HG03039 (cell line): ENCODE results near the gene PARP14.

Experiments used
- ATAC-seq: cut with Tn5 transposase; IDR thresholded peaks from one replicate; pipeline ENCODE4 v1.9.1; 2021; ENCODE audit warnings: mild to moderate bottlenecking, moderate library complexity; ENCODE audit not compliant: unreplicated experiment

Gene PARP14

GRCh38 chr3:122760453-122761271, 80.0 kb downstream of the PARP14 start:
- no peak for ATAC-seq

DNA sequence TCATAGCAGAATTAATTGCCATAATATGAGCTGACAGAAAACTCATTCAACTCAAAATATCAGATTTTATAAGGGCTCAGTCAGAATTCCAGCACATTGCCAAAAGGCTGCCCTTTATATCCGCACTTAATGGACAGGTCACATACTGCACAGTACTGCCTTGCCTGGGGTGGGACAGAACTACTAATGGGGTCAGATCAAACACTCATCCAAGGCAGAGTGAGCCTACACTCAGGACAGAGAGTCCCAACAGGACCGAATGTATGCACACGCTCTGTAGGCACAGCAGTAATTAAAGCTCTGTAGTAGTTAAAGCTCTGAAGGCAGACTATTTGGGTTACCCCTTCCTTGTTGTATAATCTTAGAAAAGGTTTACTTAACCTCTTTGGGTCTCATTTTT, 85.8 kb downstream of the PARP14 start:
- ATAC-seq: no peak

DNA sequence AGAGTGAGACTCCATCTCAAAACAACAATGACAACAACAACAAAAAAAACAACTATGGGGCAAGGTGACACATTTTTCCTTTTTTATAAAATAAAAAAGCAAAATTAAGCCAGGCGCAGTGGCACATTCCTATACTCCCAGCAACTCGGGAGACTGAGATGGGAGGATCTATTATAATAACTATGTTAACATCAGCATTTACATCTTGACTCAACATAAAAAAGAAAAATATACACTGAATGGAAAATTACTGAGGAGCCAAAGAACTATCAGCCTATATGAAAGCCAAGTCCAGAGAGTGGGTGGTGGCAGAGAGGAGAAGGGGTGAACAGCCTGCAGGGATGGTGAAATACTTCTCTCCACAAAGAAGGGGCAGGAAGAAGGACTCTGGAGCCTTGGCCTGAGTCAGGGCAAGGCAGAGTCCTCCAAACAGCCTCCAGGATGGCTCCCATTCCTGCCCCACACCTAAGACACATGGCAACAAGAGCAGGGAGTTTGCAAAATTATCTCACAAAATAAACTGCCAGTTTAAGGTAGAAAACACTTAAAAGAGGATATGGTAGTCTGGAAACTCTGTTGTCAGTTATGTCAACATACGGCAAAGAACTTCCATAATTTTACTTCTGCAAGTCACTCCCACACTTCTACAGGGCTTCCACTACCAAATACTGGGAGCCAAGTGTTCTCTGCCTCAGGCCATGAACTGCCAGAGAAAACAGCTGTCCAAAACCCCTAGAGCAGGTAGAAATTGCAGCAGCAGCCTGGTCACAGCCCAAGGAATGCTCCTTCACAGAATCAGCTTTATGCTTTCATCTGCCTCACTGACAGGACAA, 87.1 kb downstream of the PARP14 start:
- no peak for ATAC-seq

DNA sequence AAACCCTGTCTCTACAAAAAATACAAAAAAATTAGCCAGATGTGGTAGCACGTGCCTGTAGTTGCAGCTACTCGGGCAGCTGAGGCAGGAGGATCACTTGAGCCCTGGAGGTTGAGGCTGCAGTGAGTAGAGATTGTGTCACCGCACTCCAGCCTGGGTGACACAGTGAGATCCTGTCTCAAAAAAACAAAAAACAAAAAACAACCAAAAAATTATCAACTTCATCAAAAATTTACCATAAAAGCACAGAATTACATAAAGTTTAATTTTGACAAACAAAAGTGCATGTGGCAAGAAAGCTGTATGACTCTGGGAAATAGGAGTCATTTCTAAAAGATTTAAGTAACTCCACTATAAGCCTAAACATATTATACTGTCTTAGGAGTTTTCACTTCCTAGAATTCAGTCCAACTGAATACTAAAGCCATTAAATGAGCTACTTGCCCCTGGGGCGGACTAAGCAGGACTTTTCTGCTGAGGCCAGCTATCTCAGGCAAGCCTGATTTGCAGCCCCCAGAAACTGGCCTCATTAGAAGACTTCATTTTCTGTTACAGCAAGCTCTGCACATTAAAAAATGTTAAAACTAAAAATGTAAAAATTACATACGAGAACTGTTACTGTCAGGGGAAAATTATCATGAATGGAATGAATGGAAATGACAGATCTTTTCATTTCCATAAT, 90.0 kb downstream of the PARP14 start:
- no peak for ATAC-seq

GRCh38 chr3:122772827-122773226, 92.2 kb downstream of the PARP14 start:
- ATAC-seq: no peak

DNA sequence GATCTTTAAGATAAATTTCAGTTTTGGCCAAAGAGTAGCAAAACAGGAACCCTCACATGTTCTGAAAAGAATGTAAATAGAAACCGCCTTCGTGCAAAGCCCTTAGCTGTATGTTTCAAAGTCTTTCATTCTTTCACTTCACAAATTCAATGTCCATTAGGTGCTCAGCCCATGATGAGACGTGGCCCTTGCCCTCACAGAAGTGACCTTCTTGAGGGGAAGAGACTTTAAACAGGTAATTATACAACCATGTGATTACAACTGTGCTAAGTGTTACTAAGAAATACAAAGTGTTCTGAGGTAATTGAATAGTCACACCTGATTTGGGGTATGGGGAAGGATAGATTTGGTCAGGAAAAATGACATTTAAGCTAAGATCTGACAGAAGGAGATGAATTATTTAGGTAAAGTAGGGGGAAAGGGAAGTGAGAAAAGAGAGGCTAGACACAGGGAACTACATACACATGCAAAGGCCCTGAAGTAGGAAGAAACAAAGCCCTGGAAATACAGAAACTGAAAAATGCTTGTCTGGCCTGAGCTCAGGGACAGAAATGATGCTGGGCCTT, 93.4 kb downstream of the PARP14 start:
- ATAC-seq: no peak

GRCh38 chr3:122774564-122774963, 93.9 kb downstream of the PARP14 start:
- ATAC-seq: no peak

DNA sequence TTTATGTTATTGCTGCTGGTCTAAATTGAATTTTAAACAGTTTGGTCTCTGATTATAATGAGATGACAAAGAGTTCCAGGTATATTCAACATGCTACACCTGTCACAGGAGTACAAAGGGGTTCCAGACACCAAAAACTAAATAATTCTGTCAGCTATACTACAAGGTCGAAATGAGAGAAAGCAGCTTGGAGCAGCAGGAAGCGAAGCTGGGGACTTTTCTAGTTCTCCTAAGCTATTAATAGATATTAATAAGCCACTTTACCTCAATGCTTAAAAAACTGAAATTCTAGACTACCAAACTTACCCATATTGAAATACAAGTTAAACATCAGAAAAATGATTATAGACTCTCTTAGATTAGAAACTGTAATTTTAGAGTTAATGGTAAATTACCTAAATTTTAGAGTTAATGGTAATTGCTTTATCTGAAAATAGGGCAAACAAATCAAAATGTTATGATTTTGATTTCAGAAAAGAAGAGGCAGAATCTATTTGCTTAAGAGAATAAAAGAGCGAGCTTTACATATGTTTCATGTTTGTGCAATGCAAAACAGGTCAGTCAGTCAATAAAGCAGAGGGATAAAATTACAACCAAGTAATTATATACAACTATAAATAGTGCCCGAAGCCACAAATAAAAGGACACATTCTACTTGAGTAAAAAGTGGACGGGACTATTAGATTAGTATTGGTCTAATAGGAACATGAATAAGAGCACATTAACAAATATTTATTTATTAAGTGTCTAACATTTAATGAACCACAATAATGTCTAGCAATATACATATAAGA, 96.2 kb downstream of the PARP14 start:
- ATAC-seq: no peak

DNA sequence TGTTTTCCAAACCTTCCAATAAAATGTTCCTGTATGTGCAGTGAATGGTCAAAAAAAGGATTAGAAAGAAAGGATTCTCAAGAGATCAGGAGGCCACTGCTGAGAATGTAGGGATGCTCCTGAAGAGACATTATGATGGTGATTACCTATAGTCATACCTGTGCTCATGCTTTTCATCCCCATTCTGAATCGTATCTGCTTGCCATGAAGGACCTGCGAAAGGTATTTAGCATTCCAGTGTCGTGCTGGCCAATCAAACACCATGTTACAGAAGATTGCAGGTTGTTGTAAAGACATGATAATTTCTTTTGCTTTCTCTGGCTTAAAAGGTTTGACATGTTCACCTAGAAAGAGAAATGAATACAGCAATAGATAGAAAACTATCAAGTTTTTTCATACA, 96.9 kb downstream of the PARP14 start:
- ATAC-seq: no peak
